Measurements from ENCODE around the gene TFEB.

The TFEB gene

GRCh38 chr6:41677124-41677921 is 58.1 kb downstream of the TFEB start:
- Histone ChIP-seq H3K4me3 (ENCODE audit: low read length) (no peak overlapping the region), H3K4me1 (ENCODE audit: control insufficient read depth, insufficient read depth, low read length) (no peaks in the 10 kb centered on the region; the same call in 1 of the 2 replicates), H3K27ac (ENCODE audit: low read length) (no peak overlapping the region), H3K27me3 (ENCODE audit: control insufficient read depth, insufficient read depth, low read length) (no peaks in the 10 kb centered on the region), H3K9me3 (ENCODE audit: control insufficient read depth, insufficient read depth, low read length) (no peaks in the 10 kb centered on the region), H3K36me3 (ENCODE audit: control insufficient read depth, insufficient read depth, low read length) (no peaks in the 10 kb centered on the region)
- no CpG with 5 or more reads among the region's 25 CpGs for WGBS (ENCODE audit: insufficient coverage, insufficient read length)
- no peak for DNase-seq (ENCODE audit: low read depth, low spot score)

GRCh38 chr6:41676431-41676830 is 59.0 kb downstream of the TFEB start:
- Histone ChIP-seq H3K4me3 (ENCODE audit: low read length) (no peak overlapping the region), H3K36me3 (ENCODE audit: control insufficient read depth, insufficient read depth, low read length) (no peaks in the 10 kb centered on the region), H3K9me3 (ENCODE audit: control insufficient read depth, insufficient read depth, low read length) (no peaks in the 10 kb centered on the region), H3K27ac (ENCODE audit: low read length) (no peak overlapping the region), H3K4me1 (ENCODE audit: control insufficient read depth, insufficient read depth, low read length) (no peaks in the 10 kb centered on the region; the same call in 1 of the 2 replicates), H3K27me3 (ENCODE audit: control insufficient read depth, insufficient read depth, low read length) (no peaks in the 10 kb centered on the region)
- WGBS (ENCODE audit: insufficient coverage, insufficient read length): no CpG with 5 or more reads among the region's 5 CpGs
- DNase-seq (ENCODE audit: low read depth, low spot score): no peak

- no CpG with 5 or more reads among the region's 6 CpGs for WGBS (ENCODE audit: insufficient coverage, insufficient read length)
- no peak for DNase-seq (ENCODE audit: low read depth, low spot score)
Measured at GRCh38 chr6:41675992-41676391, 59.4 kb downstream of the TFEB start.

DNA sequence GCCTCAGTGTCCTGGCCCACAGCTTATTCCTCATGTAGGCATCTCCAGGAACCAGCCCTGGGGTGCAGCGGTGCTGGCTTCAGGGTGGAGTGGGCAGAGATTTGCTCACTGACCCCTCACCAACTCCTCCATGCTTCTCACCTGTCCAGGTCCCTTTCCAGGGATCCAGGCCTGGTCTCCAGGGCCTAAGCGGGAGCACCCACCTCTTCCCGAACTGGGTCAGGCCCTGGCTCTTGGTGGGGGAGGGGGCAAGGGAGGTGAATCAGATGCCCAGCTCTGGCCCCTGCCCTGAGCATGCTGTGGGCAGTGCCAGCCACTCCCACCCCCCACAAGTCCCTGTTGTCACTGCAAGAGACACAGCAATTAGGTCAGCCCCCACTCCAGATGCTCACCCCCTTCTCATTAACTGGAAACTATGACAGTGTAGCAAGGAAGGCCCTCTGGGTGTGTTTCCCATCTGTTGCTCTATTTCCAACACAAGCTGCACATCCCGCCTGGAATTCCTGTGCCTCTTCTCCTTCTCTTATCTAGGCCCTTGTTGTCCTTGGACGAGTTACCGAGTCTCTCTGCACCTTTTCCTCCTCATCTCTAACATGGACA is 60.1 kb downstream of the TFEB start:
- Histone ChIP-seq H3K4me3 (ENCODE audit: low read length) (no peak overlapping the region), H3K27me3 (ENCODE audit: control insufficient read depth, insufficient read depth, low read length) (no peaks in the 10 kb centered on the region), H3K4me1 (ENCODE audit: control insufficient read depth, insufficient read depth, low read length) (no peaks in the 10 kb centered on the region), H3K27ac (ENCODE audit: low read length) (no peak overlapping the region), H3K9me3 (ENCODE audit: control insufficient read depth, insufficient read depth, low read length) (no peaks in the 10 kb centered on the region), H3K36me3 (ENCODE audit: control insufficient read depth, insufficient read depth, low read length) (no peaks in the 10 kb centered on the region)
- WGBS (ENCODE audit: insufficient coverage, insufficient read length): no CpG with 5 or more reads among the region's 6 CpGs
- DNase-seq (ENCODE audit: low read depth, low spot score): no peak

More at GRCh38 chr6:41675992-41676391, 59.4 kb downstream of the TFEB start:
- no peaks in the 10 kb centered on the region; the same call in 1 of the 2 replicates for H3K4me1 ChIP-seq (ENCODE audit: control insufficient read depth, insufficient read depth, low read length)
- H3K36me3 ChIP-seq (ENCODE audit: control insufficient read depth, insufficient read depth, low read length): no peaks in the 10 kb centered on the region
- H3K27me3 ChIP-seq (ENCODE audit: control insufficient read depth, insufficient read depth, low read length): no peaks in the 10 kb centered on the region
- H3K27ac ChIP-seq (ENCODE audit: low read length): no peak overlapping the region
- H3K4me3 ChIP-seq (ENCODE audit: low read length): no peak overlapping the region
- no peaks in the 10 kb centered on the region for H3K9me3 ChIP-seq (ENCODE audit: control insufficient read depth, insufficient read depth, low read length)

DNA sequence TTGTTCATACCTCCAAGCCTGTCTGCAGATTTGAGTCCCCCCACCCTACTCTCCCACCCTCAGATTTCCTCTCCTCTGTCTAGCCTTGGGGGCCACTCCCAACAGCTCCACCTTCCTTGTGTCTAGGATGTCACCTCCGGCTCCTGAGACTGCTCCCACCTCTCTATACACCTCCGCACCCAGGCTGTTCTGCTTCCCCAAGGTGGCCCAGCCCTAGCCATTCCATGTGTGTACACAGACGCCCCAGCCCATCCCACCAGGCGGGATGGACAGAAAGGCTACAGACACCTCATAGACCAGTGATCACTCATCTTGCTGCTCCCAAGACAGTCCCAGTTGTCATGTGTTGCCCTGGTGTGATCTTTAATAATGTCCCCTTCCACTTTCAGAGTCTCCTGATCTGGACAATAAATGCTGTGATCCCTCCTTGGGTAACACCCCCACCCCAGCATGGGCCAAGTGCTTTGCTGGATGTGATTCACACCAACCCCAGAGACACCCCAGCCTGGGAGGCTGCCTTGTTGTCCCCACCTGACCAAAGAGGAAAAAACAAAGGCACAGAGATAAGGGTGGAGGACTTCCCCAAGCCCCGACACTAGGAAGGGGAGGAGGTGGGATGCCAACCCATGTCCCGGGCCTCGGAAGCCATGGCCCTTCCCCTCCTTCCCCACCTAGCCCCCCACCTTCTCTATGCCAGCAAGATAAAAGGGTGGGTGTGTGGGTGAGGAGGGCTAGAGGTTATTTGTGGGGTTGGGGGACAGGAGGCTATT is 61.0 kb downstream of the TFEB start:
- DNase-seq (ENCODE audit: low read depth, low spot score): no peak
- WGBS (ENCODE audit: insufficient coverage, insufficient read length): no CpG with 5 or more reads among the region's 7 CpGs
- Histone ChIP-seq H3K9me3 (ENCODE audit: control insufficient read depth, insufficient read depth, low read length) (no peaks in the 10 kb centered on the region), H3K4me3 (ENCODE audit: low read length) (no peak overlapping the region), H3K27me3 (ENCODE audit: control insufficient read depth, insufficient read depth, low read length) (no peaks in the 10 kb centered on the region), H3K36me3 (ENCODE audit: control insufficient read depth, insufficient read depth, low read length) (no peaks in the 10 kb centered on the region), H3K4me1 (ENCODE audit: control insufficient read depth, insufficient read depth, low read length) (no peaks in the 10 kb centered on the region), H3K27ac (ENCODE audit: low read length) (no peak overlapping the region)

DNA sequence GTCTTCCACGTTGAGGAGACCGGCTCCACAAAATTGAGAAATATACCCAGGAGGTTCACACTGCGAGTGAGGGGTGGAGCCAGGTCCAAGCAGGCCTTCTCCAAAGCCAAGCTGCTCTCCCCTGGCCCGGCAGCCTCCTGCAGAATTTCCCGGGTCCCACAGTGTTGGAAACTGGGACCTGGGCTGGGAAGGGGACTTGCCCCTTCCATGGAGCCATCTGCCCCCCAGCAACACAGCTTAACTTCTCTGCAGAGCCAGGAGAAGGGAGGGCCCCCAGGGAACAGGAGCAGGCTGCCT is 61.8 kb downstream of the TFEB start:
- H3K36me3 ChIP-seq (ENCODE audit: control insufficient read depth, insufficient read depth, low read length): no peaks in the 10 kb centered on the region
- H3K27ac ChIP-seq (ENCODE audit: low read length): no peak overlapping the region
- no peak for DNase-seq (ENCODE audit: low read depth, low spot score)
- no CpG with 5 or more reads among the region's 5 CpGs for WGBS (ENCODE audit: insufficient coverage, insufficient read length)
- no peaks in the 10 kb centered on the region for H3K4me1 ChIP-seq (ENCODE audit: control insufficient read depth, insufficient read depth, low read length)
- H3K9me3 ChIP-seq (ENCODE audit: control insufficient read depth, insufficient read depth, low read length): no peaks in the 10 kb centered on the region
- no peak overlapping the region for H3K4me3 ChIP-seq (ENCODE audit: low read length)
- H3K27me3 ChIP-seq (ENCODE audit: control insufficient read depth, insufficient read depth, low read length): no peaks in the 10 kb centered on the region

DNA sequence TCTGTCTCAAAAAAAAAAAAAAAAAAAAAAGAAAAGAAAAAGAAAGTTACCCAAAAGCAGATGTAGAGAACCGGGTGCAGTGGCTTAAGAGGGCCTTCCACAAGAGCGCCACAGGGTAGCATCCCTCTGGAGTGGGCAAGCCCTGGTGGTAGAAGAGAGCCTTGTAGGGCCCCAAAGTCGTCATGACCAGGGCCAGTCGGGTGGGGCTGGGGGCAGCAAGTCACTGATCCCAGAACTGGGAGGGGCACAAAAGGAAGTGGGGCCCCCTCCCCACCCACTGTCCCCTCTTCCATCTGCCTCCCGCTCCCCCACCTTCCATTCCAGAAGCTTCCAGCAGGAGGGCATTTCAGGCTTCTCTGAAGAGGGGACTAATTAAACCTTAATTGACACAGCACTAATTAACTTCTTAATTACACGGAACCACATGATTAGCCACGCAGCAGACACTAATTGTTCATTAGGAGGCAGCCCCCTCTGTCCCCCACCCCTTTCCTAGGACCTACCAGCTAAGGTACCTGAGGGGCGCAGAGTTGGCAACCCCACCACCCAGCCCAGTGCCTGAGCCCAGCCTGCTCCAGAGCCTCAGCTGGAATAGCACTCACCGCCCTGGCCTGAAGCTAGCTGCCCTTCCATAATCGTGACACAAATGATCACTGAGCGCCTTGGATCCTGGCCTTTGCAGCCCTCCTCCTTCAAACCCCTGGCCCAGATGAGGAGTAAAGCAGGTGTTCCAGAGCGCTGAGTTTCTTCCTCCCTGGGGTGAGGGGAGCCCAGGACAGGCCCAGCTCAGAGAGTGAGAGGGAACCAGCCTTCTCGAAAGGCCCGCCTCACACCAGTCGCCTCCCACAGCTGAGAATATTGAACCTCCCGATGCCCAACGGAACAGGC is 62.3 kb downstream of the TFEB start:
- H3K36me3 ChIP-seq (ENCODE audit: control insufficient read depth, insufficient read depth, low read length): no peaks in the 10 kb centered on the region
- no peak for DNase-seq (ENCODE audit: low read depth, low spot score)
- no peaks in the 10 kb centered on the region for H3K4me1 ChIP-seq (ENCODE audit: control insufficient read depth, insufficient read depth, low read length)
- H3K4me3 ChIP-seq (ENCODE audit: low read length): no peak overlapping the region
- no peak overlapping the region for H3K27ac ChIP-seq (ENCODE audit: low read length)
- no CpG with 5 or more reads among the region's 17 CpGs for WGBS (ENCODE audit: insufficient coverage, insufficient read length)
- H3K9me3 ChIP-seq (ENCODE audit: control insufficient read depth, insufficient read depth, low read length): no peaks in the 10 kb centered on the region
- H3K27me3 ChIP-seq (ENCODE audit: control insufficient read depth, insufficient read depth, low read length): no peaks in the 10 kb centered on the region

DNA sequence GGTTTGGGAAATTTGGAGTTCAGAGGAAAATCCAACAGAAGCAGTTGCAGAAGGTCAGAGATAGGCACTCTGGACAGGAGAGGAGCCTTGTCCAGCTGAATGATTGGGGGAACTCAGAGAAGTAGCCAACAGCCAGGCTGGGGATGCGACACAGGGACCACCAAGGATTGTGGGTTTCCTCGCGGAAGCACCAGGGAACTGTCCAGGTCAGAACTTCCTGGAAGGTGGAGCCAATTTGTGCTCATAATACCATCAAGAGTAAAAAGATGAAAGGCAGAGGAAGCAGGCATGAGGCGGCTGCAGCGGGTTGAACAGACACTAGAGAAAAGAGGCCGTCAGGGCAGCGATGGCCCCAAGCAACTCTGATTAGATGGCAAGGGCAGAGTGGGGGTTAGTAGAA is 63.4 kb downstream of the TFEB start:
- Histone ChIP-seq H3K4me3 (ENCODE audit: low read length) (no peak overlapping the region), H3K4me1 (ENCODE audit: control insufficient read depth, insufficient read depth, low read length) (no peaks in the 10 kb centered on the region), H3K9me3 (ENCODE audit: control insufficient read depth, insufficient read depth, low read length) (no peaks in the 10 kb centered on the region), H3K27ac (ENCODE audit: low read length) (no peak overlapping the region), H3K27me3 (ENCODE audit: control insufficient read depth, insufficient read depth, low read length) (no peaks in the 10 kb centered on the region), H3K36me3 (ENCODE audit: control insufficient read depth, insufficient read depth, low read length) (no peaks in the 10 kb centered on the region)
- WGBS (ENCODE audit: insufficient coverage, insufficient read length): no CpG with 5 or more reads among the region's 7 CpGs
- DNase-seq (ENCODE audit: low read depth, low spot score): no peak

- no peak overlapping the region for H3K4me3 ChIP-seq (ENCODE audit: low read length)
- no peak for DNase-seq (ENCODE audit: low read depth, low spot score)
- no peaks in the 10 kb centered on the region for H3K9me3 ChIP-seq (ENCODE audit: control insufficient read depth, insufficient read depth, low read length)
- WGBS (ENCODE audit: insufficient coverage, insufficient read length): no CpG with 5 or more reads among the region's 5 CpGs
- no peak overlapping the region for H3K27ac ChIP-seq (ENCODE audit: low read length)
- no peaks in the 10 kb centered on the region for H3K36me3 ChIP-seq (ENCODE audit: control insufficient read depth, insufficient read depth, low read length)
- H3K4me1 ChIP-seq (ENCODE audit: control insufficient read depth, insufficient read depth, low read length): no peaks in the 10 kb centered on the region
- H3K27me3 ChIP-seq (ENCODE audit: control insufficient read depth, insufficient read depth, low read length): no peaks in the 10 kb centered on the region
Measured at GRCh38 chr6:41671376-41671775, 64.0 kb downstream of the TFEB start.
